GM19324 (cell line): ENCODE measurements around the gene GGTLC3.
"Not testable (repeated sequence)": the region's sequence is repeated elsewhere in the genome, so short reads cannot be mapped to it uniquely, and the experiment has no call there.

Source experiments
- ATAC-seq: cut with Tn5 transposase; IDR thresholded peaks from one replicate; pipeline ENCODE4 v1.9.1; 2021; ENCODE audit warnings: mild to moderate bottlenecking, moderate library complexity; ENCODE audit not compliant: unreplicated experiment, low FRiP score

Gene GGTLC3

GRCh38 chr22:18522762-18523161, 4.8 kb upstream of the GGTLC3 start:
- ATAC-seq = not testable (repeated sequence)

DNA sequence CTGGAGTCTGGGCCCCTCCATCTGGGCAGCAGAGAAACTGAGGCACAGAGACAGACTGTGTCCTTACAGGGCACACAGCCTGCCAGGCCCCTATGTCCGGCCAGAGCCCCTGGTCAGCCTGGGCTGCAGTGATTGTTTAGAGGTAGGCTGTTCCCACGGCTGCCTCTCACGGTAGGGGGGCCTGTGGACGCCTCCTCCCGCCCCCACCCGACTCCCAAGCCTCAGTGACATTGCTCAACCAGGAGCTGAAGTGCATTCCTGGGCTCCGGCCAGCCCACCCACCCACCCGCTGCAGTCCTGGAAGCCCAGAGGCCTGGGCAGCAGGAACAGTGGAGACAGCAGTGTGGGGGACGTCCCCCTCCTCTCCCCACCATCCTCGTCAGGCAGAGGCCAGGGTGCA, 4.5 kb downstream of the GGTLC3 start:
- ATAC-seq = not testable (repeated sequence)

DNA sequence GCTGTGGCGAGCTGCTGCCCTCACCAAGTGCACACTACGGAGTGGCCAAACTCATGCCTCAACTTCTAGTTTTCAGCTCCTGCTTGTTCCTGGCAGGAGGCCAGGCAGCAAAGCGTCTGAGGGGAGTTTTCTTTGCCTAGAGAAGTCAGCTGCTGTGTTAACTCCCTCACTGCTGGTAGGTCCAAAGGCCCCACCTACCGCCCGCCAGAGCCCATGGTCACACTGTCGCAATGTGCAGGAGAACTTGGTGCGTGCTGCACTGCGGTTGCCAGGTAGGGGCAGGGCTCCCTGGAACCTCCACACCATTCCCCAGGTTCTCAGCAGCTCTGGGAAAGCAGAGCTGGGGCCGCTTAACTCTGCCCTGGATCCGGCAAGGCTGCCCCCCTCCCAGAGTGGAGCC, 5.6 kb downstream of the GGTLC3 start:
- ATAC-seq = not testable (repeated sequence)

DNA sequence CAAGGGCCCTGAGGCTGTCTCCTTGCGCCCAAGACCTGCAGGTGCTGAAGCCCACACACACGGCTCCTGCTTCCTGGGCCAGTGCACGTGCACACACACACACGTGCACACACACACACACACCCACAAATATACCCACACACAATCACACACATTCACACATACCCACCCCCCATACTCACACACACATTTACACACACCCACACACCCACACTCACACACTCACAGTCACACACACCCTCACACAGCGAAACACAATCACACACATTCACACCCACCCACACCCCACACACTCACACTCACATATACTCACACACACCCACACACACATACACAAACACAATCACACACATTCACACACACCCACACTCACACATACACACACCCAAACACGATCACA, 6.6 kb downstream of the GGTLC3 start:
- ATAC-seq = not testable (repeated sequence)

DNA sequence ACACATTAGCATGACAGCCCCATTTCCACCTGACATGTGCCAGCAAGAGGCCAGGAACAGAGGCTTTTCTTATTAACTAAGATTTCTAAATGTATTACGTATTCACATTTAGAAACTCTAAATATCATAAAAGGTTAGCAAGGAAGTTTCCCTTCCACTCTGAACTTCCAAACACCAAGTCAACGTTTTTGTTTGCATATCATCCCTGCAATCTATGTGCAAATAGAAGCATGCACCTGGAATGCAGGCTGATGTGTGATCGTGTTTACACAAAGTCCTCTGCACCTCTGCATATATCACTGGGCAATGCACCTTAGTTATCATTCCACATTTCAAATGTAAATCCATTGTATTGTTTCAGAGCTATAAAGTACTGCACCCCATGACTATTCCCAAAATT, 21.7 kb downstream of the GGTLC3 start:
- not testable (repeated sequence) for ATAC-seq
